OCI-LY7 (cell line): Measurements from ENCODE around the gene POMGNT2. TPM values are rescaled to one million over a fixed set of nuclear protein-coding genes. Genes with fewer than 3 reads are reported as not detected.

Experiments used
- BruUV-seq: library from RNA; stranded (reverse); fragments of 400-500 nt; replicated peaks from 2 replicates; lab custom pipeline; 2021; lab: Mats Ljungman, UMichigan
- CTCF ChIA-PET: fragments of 300-600 bp; sonication (Branson Sonifier 250); formaldehyde crosslinking; loops from one replicate; lab custom pipeline; 2022; ENCODE audit warnings: antibody characterized with exemption; ENCODE audit not compliant: unreplicated experiment; lab: Charles Lee
- POLR2A ChIA-PET: fragments of 300-600 bp; sonication (Branson Sonifier 250); formaldehyde crosslinking; loops from one replicate; lab custom pipeline; 2022; ENCODE audit warnings: antibody characterized with exemption; lab: Charles Lee
- DNase-seq: peaks from one replicate; pipeline ENCODE4 v3.0.0-alpha.2; 2015; ENCODE audit warnings: low spot score
- H2AFZ ChIP-seq: fragments of 200-600 bp; sonication (generic), shearing (Covaris generic); 2 replicates; pipeline ENCODE4 v1.6.1; 2014; ENCODE audit warnings: mild to moderate bottlenecking, antibody characterized with exemption, low read length, moderate library complexity
- H3K27ac ChIP-seq: fragments of 200-600 bp; sonication (generic); 2 replicates; pipeline ENCODE4 v1.5.1; 2014; ENCODE audit warnings: mixed run types, low read depth, mild to moderate bottlenecking, moderate library complexity, low read length, inconsistent platforms; ENCODE audit not compliant: poor library complexity, severe bottlenecking
- H3K36me3 ChIP-seq: fragments of 200-600 bp; sonication (generic); 2 replicates; pipeline ENCODE4 v1.6.1; 2014; ENCODE audit warnings: mild to moderate bottlenecking, antibody characterized with exemption, low read length, moderate library complexity, mixed read lengths; ENCODE audit not compliant: insufficient read depth
- H3K4me1 ChIP-seq: fragments of 200-600 bp; sonication (generic); 2 replicates; pipeline ENCODE4 v1.5.1; 2014; ENCODE audit warnings: mild to moderate bottlenecking, low read length; ENCODE audit not compliant: insufficient read depth, poor library complexity, severe bottlenecking
- H3K4me2 ChIP-seq: fragments of 200-600 bp; sonication (generic); 2 replicates; pipeline ENCODE4 v1.6.1; 2014; ENCODE audit warnings: mild to moderate bottlenecking, low read length
- H3K4me3 ChIP-seq: fragments of 200-600 bp; sonication (generic); 2 replicates; pipeline ENCODE4 v1.5.1; 2014; ENCODE audit warnings: mild to moderate bottlenecking, low read depth, low read length; ENCODE audit not compliant: poor library complexity, severe bottlenecking
- H3K79me2 ChIP-seq: fragments of 200-600 bp; sonication (generic); 2 replicates; pipeline ENCODE4 v1.6.1; 2016; ENCODE audit warnings: low read depth, mild to moderate bottlenecking, low read length, moderate library complexity, mixed read lengths; ENCODE audit not compliant: insufficient read depth
- H3K9me2 ChIP-seq: fragments of 200-600 bp; sonication (generic); 2 replicates; pipeline ENCODE4 v1.6.1; 2016; ENCODE audit warnings: mild to moderate bottlenecking, low read length, mixed read lengths; ENCODE audit not compliant: insufficient read depth
- H3K9me3 ChIP-seq: fragments of 200-600 bp; sonication (generic); 2 replicates; pipeline ENCODE4 v1.6.1; 2014; ENCODE audit warnings: mild to moderate bottlenecking, mixed run types, low read length, mixed read lengths
- H4K20me1 ChIP-seq: fragments of 200-600 bp; sonication (generic); 2 replicates; pipeline ENCODE4 v1.6.1; 2014; ENCODE audit warnings: mild to moderate bottlenecking, antibody characterized with exemption, low read length, moderate library complexity, mixed read lengths; ENCODE audit not compliant: insufficient read depth
- CTCF ChIP-seq: fragments of 200-600 bp; sonication (generic); conservative IDR thresholded peaks from 2 replicates; pipeline ENCODE4 v1.5.1; 2014; ENCODE audit warnings: mild to moderate bottlenecking, antibody characterized with exemption, low read length, moderate library complexity, mixed read lengths
- EZH2phosphoT487 ChIP-seq: fragments of 200-600 bp; sonication (generic); IDR thresholded peaks from 2 replicates; pipeline ENCODE4 v1.6.1; 2018; ENCODE audit warnings: low read depth, borderline replicate concordance, mild to moderate bottlenecking, mixed run types, antibody characterized with exemption, low read length, moderate library complexity, mixed read lengths
- intact Hi-C: fragments of 100-400 bp; cut with micrococcal nuclease; formaldehyde crosslinking; loops from one replicate; pipeline ENCODE4 v1.10.0; 2022; ENCODE audit not compliant: unreplicated experiment
- total RNA-seq, 2 experiments: library from RNA; depleted of rRNA in 1 of 2; stranded (reverse); fragments of >200 nt in 1 of 2; shearing (Covaris generic) in 1 of 2; gene quantifications; 2 replicates each; pipeline ENCODE4 v1.2.3, GENCODE V29; 2014 to 2022

POMGNT2 gene
- total RNA-seq, 2 experiments from 2014 or later: not detected

DNA sequence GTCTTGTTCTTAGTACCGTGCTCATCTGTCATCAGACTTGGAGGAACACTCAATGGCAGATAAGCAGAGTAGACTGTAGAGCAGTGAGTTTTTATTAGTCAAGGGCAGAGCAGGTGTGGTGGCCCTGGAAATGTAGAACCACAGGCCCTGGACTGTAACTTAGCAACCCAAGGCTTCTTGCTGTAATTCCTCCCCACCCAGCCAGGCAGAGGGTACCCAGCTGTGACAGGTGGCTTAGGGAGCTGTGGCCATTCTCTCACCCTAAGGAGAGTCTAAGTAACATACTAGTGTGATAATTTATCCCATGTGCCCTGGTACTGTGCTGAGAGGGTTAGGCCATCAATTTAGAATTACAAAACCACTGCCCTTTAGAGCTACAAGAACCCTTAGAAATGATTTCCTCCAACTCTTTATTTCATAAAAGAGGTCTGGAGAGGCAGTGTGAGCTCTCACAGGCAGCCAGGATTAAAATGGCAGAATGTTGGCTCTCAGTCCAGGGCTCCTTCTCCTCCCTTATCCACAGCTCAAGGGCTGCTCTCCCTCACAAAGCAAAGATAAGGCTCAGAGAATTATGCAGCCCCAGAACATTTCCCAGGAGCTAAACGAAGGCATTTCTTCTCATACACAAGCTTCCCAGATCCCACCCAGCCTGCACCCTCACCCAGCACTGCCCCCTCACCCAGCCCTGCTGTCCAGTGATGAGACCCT lies 3.0 kb downstream of the POMGNT2 start:
- CTCF ChIA-PET: no interaction called here

GRCh38 chr3:43098761-43099160 lies 7.1 kb downstream of the POMGNT2 start:
- Histone ChIP-seq H3K4me3 (no peak overlapping the region), H2AFZ (no peak overlapping the region), H3K9me3 (no peaks in the 10 kb centered on the region), H3K79me2 (no peaks in the 10 kb centered on the region), H3K4me1 (no peaks in the 10 kb centered on the region), H3K9me2 (no peaks in the 10 kb centered on the region), H3K4me2 (no peak overlapping the region), H3K36me3 (no peaks in the 10 kb centered on the region), H4K20me1 (no peaks in the 10 kb centered on the region), H3K27ac (no peak overlapping the region)
- intact Hi-C loops: no loop called here
- no peak for DNase-seq
- no peak for TF ChIP-seq EZH2phosphoT487
- no peak for TF ChIP-seq CTCF
- BruUV-seq: no TSS peak
- CTCF ChIA-PET: no interaction called here
- POLR2A ChIA-PET: no interaction called here

More for the DNA sequence above, 3.0 kb downstream of the POMGNT2 start:
- H3K79me2 ChIP-seq: no peaks in the 10 kb centered on the region
- H3K4me3 ChIP-seq: no peak overlapping the region
- no peak overlapping the region for H2AFZ ChIP-seq
- no peak overlapping the region for H3K27ac ChIP-seq
- BruUV-seq: no TSS peak
- H3K4me1 ChIP-seq: no peaks in the 10 kb centered on the region
- DNase-seq: no peak
- no peaks in the 10 kb centered on the region for H3K9me2 ChIP-seq
- no peaks in the 10 kb centered on the region for H3K9me3 ChIP-seq
- intact Hi-C loops: no loop called here
- no peaks in the 10 kb centered on the region for H4K20me1 ChIP-seq
- no peak for TF ChIP-seq CTCF
- no peak for TF ChIP-seq EZH2phosphoT487
- POLR2A ChIA-PET: no interaction called here
- H3K4me2 ChIP-seq: no peak overlapping the region
- no peaks in the 10 kb centered on the region for H3K36me3 ChIP-seq

DNA sequence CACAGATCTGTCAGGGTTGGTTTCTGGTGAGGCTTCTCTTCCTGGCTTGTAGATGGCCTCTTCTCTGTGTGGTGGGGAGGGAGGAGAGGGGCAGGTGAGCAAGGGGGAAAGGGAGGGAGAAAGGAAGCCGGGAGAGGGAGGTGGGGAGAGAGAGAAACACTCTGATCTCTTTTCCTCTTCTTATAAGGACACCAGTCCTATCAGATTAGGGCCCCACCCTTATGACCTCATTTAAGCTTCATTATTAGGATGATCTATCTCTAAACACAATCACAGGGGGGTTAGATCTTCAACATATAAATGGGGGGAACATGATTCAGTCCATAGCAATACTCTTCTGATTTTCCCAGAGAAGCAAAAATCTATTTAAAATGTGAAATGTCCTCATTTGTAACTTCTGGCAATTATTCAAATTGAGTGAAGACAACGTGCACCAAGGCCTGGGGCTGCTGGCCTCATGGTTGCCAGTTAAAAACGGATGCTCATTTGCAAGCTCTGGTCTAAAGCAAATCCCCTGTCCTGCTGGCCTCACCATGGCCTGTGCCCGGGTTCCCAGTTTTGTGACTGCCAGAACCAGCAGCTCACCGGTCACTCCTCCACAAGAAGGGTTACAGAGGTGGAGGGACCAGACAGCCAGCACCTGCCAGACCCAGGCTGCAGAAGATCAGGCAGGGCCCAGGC lies 8.3 kb downstream of the POMGNT2 start:
- no peaks in the 10 kb centered on the region for H3K9me3 ChIP-seq
- intact Hi-C loops: no loop called here
- no peaks in the 10 kb centered on the region for H3K36me3 ChIP-seq
- DNase-seq: no peak
- BruUV-seq: no TSS peak
- H3K27ac ChIP-seq: no peak overlapping the region
- no peak overlapping the region for H3K4me3 ChIP-seq
- no peaks in the 10 kb centered on the region for H3K4me1 ChIP-seq
- no peak for TF ChIP-seq CTCF
- no peaks in the 10 kb centered on the region for H3K79me2 ChIP-seq
- no peak overlapping the region for H2AFZ ChIP-seq
- ChIA-PET CTCF (no interaction called here), POLR2A (interaction anchor here (1.0 kb wide), 1 partner anchor 24 kb away, joined by 3 read pairs; no protein-coding TSS in a partner anchor)
- H4K20me1 ChIP-seq: no peaks in the 10 kb centered on the region
- no peak overlapping the region for H3K4me2 ChIP-seq
- no peaks in the 10 kb centered on the region for H3K9me2 ChIP-seq
